ENCODE data around the gene SMIM43. TPM values are rescaled to one million over a fixed set of nuclear protein-coding genes. Genes with fewer than 3 reads are reported as not detected.

The SMIM43 gene
- total and polyA plus RNA-seq, 2 of the 8 experiments (the other 6 are each of a cell fraction or from before 2014, with no cell fraction given): 0.50 to 0.94 TPM

DNA sequence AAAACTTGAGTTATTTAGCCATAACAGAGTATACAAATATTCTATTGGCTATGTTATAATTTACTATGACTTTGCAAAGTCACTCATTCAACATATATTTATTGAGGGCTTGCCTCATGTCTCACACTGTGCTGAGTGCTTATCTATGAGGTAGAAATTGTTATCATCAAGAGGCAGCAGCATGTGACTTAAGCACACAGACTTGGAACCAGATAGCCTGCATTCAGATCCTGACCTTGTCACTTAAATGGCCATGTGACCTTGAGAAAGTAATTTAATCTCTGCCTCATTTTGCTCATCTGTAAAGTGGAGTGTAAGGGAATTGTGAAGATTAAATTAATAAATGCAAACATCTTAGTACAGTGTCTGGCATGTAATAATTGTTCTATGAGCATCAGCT is 26.0 kb upstream of the SMIM43 start (continued):
- TF ChIP-seq GTF2F1 (IDR thresholded peaks at IDR 0.05; ENCODE audit: borderline replicate concordance, low read depth, low read length) (no peak), CBX5 (IDR thresholded peaks at IDR 0.05; ENCODE audit: low read depth, low read length) (no peak), HDAC6 (IDR thresholded peaks at IDR 0.05; ENCODE audit: low read depth, low read length) (no peak), SIN3A (conservative IDR thresholded peaks at IDR 0.05 in 1 of 2, IDR thresholded peaks at IDR 0.05 in 1 of 2; ENCODE audit: low read depth in 1 of 2, low read length in 2 of 2) (no peak)

Data from H1 (cell line).